Measurements from ENCODE around the gene MCOLN3.

GRCh38 chr1:85070972-85071492 lies 22.7 kb upstream of the MCOLN3 start:
- TF ChIP-seq, protein P1, sequence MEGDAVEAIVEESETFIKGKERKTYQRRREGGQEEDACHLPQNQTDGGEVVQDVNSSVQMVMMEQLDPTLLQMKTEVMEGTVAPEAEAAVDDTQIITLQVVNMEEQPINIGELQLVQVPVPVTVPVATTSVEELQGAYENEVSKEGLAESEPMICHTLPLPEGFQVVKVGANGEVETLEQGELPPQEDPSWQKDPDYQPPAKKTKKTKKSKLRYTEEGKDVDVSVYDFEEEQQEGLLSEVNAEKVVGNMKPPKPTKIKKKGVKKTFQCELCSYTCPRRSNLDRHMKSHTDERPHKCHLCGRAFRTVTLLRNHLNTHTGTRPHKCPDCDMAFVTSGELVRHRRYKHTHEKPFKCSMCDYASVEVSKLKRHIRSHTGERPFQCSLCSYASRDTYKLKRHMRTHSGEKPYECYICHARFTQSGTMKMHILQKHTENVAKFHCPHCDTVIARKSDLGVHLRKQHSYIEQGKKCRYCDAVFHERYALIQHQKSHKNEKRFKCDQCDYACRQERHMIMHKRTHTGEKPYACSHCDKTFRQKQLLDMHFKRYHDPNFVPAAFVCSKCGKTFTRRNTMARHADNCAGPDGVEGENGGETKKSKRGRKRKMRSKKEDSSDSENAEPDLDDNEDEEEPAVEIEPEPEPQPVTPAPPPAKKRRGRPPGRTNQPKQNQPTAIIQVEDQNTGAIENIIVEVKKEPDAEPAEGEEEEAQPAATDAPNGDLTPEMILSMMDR (IDR thresholded peaks at IDR 0.05), result no peak
- no peak for TF ChIP-seq POLR2A (IDR thresholded peaks at IDR 0.05)
